GM21529 (cell line): ENCODE data around the gene SLC35B2.

Experiments used
- ATAC-seq: cut with Tn5 transposase; IDR thresholded peaks from one replicate; pipeline ENCODE4 v1.9.1; 2021; ENCODE audit not compliant: unreplicated experiment

The SLC35B2 gene

GRCh38 chr6:44257025-44257752, at the start of gene SLC35B2:
SLC35B2 (minus strand) TSS chr6:44257528; CDS start chr6:44257410, 118 bp downstream.
- ATAC-seq: peak; percentile 48

DNA sequence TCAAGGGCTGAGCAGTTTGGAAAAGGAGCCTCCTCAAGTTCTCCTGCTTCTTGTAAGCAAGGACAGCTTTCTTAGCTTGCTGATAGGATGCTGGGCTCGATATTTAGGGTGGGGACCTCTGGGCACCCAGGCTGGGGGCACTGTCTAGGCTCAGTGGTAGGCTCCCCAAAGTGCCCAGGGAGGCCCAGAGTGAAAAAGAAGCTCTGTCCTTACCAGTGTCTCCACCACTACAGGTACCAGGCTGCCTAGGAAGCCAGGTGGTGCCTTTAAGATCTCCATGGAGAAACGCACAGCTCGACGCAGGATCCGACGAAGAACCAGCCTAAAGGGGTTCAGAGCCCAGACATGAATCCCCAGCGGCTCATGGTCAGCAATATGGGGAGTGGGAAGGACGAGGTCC, 49.4 kb upstream of the SLC35B2 start:
- no peak for ATAC-seq

- no peak for ATAC-seq
These were observed 47.9 kb upstream of the SLC35B2 start for GRCh38 chr6:44305200-44305725.

- ATAC-seq: no peak
These were observed 47.2 kb upstream of the SLC35B2 start for GRCh38 chr6:44304282-44305199.

DNA sequence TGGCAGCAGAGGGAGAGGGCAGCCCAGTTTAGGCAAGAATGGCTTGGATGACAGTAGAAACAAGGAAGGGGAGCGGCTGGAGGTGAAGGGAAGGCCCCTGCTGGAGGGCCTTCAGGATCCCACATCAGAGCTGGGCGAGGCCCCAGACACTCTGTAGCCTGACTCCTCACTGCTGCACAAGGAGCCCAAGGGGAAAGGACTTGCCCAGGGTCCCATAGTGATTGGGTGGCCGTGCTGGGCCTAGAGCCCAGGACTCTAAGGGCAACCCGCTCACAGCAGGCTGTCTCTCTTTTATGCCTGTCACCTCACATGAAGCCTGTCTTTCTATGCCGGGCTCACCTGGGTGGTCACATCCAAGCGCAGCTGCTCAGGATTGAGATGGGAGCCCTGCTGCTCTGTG, 46.5 kb upstream of the SLC35B2 start:
- no peak for ATAC-seq

DNA sequence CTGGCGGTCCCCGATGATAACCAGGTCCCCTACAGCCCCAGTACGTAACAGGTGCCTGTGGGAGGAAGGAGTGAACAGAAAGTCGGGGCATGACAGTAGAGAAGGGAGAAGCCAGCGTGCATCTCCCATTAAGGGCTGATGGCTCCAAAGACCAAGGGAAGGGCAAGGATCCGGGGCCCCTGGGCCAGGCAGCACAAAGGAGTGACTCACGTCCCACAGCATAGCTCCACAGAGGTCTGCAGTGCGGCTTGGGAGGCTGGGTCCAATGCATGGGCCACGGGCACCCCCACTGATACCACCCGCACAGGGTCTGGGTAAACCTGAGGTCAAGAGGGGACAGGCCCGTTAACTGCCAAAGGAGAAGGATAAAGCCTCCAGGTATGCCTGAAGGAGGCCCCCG, 45.5 kb upstream of the SLC35B2 start:
- ATAC-seq: no peak

DNA sequence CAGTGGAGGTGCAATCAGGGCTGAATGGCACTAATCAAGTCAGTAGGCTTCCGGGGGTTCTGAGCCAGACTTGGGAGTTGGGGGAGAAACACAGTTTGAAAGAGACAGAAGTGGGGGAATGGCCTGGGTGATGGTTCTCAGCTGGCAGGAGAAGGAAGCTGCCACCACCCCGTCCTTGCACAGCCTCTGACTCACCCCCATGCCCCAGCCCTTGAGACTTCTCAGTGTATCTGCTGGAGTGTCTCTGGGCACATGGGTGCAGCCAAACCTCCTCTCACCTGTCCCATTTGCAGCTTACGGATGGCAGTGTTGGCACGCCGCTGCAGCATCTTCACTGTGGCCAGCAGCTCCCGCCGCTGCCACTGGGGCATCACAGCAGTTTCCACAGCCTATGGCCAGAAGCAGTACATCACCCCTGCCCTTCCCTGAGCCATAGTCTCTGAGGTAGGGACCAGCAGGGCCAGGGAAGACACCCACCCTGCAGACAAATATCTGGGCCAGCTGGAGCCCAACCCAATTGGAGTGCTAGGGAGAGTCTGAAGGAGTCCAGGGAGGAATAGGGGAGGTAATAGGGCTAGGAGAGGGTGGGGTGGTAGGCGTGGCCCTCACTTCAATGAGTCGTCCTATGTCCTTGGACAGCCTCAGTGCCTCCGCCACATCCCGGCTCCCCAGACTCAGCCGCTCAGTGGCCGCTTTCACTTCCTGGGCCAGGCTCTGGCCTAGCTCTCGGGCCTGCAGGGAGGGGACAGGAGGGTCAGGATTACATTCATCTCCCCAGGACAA, 44.6 kb upstream of the SLC35B2 start:
- no peak for ATAC-seq

DNA sequence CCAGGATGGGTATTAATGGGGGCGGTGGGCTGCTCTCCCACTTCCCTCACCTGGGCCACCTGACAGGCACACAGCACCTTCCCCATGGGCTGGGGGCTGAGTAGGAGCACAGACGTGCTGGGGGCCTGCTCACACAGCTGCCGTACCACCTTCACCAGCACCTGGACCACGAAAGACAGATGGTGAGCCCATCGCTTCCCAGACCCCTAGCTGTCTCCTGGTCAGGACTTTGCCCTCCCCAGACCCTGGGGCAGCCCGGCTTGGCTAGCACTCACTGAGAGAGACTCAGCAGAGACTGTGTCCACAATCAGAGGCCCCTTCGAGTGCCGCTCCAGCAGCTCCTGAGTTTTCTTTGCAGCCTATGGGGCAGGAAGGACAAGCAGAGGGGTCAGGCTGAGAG, 43.8 kb upstream of the SLC35B2 start:
- ATAC-seq: no peak

DNA sequence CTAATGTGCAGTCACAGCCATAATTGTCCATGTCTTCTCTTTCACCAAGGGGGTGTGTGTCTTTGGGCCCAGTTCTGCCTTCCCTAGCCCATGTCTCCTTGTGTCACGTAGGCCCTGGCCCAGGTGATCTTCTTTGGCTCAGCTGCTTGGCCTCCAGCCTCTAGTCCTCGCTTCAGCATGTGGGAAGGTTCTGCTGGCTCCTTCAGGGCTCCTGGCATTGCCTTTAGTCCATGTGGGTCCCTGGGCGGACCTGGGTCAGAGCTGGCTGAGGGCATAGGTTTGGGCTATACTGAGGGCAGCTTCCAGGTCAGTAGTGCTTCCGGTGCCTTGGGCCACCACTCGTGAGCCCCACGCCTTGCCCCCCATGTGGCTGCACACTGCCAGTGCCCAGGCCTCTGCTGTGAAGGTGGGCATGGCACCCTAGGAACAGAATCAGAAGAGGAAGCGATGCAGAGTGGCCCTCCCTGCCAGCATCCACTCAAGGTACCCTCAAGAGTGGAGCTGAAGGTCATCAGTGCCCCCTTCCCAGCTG, 43.0 kb upstream of the SLC35B2 start:
- ATAC-seq: no peak

- no peak for ATAC-seq
These were observed 41.5 kb upstream of the SLC35B2 start for GRCh38 chr6:44298864-44299263.

DNA sequence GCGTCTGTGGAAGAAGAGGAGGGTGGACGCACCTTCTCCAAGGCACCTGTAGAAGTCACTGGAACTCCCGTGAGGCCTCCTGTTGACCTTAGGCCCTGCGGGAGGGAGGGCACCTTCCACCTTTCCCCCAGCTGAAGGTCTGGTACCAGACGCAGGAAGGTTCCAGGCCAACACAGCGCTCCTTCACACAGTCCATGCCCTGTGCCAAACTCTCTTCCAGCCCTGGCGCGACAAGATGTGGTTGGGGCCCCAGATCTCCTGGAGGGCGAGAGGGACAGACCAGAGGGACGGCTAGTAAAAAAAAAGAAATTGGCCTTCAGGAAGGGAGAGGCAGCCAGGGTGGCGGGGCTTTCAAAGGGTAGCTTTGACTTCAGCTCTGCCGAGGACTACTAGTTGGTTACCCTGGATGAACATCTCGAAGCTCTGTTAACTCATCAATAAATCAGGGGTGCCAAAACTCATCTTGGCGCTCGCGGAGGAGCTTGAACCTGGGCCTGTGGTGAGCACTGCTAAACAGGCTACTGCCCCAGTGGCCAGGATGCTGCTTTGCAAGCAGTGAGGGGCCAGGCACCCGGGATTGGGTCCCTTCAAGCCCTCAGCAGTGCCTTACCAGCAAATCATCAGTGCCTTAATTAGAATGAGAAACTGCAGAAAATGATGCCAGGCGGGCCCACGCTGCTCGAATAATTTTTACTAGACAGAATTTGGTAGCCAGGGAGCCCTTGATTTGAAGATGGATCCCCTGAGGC, 40.9 kb upstream of the SLC35B2 start:
- no peak for ATAC-seq

DNA sequence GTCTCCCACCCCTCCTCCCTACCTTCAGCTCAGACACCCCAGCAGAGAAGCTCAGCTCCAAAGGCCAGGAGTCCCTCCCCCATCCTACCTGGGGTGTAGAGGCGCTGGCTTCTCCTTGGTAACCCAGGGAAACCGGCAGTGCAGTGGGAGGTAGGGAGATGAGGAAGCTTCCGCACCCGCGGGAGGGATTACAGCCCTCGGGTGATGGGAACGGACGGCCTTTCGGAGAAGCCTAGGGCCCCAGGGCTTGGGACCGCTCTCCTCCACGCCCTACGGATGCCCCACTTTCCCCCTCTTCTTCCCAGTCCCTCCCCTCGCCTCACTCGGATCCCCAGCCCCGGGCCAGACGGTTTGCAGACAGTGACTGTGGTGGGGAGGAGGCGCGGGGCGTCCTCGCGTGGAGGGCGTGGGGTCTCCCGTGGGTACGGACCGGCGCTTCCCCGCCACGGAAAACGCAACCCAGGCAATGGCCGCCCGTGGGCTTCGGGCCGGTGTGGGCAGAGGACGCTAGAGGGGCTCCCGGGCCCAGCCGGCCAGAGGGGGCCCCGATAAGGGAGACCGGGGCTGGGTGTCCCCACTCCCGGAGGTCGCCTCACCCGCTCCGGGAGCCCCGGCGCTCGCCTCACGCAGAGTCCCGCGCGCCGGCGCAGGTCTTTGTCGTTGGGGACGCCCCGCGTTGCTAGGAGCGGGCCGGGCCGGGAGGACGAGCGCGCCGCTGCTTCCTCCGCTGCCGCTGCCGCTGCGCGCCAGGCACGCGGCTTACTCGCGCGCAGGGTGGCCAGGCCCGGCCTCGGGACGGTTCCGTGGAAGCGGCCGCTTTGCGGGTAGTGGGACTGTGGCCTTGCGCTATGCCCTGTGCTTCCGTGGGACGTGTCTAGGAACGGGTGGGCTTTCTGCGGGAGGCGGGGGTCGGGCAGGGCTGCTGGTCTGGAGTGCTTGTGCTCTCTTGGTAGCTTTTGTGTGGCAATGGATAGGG, 40.0 kb upstream of the SLC35B2 start:
- no peak for ATAC-seq

DNA sequence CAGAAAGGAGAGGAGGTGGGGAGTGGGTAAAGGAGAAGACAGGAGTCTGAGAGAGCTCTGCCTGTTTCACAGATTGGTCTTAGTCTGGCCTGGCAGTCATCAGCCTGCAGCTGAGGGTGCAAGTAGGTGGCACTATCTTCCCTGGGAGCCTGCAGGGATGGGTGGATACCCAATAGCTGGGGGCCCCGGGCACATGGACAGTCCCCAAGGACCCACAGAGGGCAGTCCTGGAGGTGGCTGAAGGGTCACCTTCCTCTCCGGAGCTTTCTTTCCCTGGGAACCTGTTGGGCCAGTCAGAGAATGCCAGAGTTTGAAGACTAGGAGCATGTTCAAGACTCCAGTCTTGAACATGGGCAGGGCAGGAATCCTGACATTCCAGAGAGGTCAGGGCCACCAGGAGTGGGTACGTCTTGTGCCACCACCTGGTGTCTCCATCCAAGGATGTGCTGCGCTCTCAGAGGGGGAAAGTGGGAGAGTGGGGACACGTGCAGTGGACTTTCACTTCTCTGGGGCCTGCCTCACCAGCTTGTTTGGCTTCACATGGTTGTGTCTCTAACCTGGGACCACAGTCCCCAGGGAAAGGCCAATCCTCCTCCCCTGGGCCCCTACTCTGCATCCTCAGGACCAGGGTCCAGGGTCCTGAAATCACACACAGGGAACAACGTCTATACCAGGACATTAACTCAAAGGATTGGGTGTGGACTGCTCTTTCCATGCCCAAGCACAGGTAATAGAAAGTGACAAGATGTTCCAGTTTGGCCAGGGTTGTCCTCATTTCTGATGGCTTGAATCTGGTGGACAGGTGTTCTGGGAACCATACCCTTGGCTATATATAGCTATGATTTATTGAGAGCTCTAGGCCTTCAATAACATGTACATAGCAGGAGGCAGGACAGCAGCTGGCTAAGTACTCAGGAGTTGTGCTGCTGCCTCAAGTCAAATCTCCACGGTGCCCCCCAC, 37.8 kb upstream of the SLC35B2 start:
- ATAC-seq: no peak

GRCh38 chr6:44292661-44293365, 35.5 kb upstream of the SLC35B2 start:
- ATAC-seq: no peak

DNA sequence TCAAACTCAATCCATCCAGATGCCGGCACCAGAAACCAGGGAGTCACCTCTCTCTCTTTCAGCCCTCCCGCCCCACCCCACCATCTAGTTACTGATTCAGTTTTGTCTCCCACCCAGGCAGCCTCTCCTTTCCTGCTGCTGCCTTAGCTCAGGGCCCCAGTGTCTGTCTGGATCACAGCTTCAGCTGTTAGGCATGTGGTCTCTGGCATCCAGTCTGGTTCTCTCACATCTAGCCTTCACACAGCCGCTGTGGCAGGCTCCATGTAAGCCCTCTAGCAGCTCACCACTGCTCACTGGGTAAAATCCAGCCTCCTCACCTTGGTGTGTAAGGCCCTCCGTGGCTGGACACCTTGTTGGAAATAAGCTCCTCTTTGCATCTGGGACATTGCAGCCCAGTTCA, 34.5 kb upstream of the SLC35B2 start:
- no peak for ATAC-seq

- ATAC-seq: no peak
These were observed 32.5 kb upstream of the SLC35B2 start for GRCh38 chr6:44289726-44290260.

GRCh38 chr6:44286747-44287146, 29.4 kb upstream of the SLC35B2 start:
- ATAC-seq: no peak
